Measurements from ENCODE around the gene ILDR2.
"Not testable (repeated sequence)": the region's sequence is repeated elsewhere in the genome, so short reads cannot be mapped to it uniquely, and the experiment has no call there.

Gene ILDR2

DNA sequence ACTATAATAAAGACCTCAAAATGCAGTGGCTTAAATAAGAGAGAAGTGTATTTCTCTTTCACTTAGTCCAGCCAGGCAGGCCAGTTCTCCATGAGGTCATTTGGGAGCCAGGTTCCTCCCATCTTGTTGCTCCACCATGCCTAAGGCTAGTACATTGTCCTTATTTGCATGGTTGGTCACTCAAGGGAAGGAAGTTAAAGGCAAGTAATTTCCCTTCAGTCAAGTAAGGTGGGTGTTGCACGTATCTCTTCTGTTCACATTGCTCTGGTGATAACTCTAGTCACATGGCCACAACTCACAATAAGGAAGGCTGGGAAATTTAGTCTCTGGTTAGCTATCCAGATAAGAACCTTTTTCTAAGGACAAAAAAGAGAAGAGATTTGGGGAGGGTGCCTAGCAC is 72.1 kb downstream of the ILDR2 start:
- Mint-ChIP-seq H3K4me1 (ENCODE audit: low read depth) (peaks cover 4% of the 10 kb centered on the region), H3K9me3 (no peaks in the 10 kb centered on the region), H3K27ac (no peak overlapping the region), H3K4me3 (no peak overlapping the region), H3K27me3 (peaks cover 6% of the 10 kb centered on the region), H3K36me3 (ENCODE audit: low read depth) (no peaks in the 10 kb centered on the region)
- DNase-seq = no peak

DNA sequence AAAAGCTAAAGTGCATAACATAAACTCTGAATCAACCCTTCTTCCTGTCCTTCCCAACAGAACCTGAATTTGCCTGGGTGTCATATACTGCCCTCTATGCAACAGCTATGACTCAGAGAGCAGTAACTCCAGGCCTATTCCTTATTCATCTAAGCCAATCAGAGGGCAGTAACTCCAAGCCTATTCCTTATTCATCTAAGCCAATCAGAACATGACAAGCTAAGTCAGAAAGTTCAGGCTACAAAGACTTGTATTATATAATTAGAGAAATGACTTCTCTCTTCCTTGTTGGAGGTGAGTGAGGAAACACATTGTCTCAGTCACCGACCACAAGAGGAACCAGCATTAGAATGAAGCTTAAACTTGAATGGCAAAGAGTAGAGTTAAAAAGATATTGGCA is 73.1 kb downstream of the ILDR2 start:
- peaks cover under 1% of the 10 kb centered on the region for H3K9me3 Mint-ChIP-seq
- H3K27ac Mint-ChIP-seq = no peak overlapping the region
- H3K36me3 Mint-ChIP-seq (ENCODE audit: low read depth) = no peaks in the 10 kb centered on the region
- H3K27me3 Mint-ChIP-seq = peaks cover 6% of the 10 kb centered on the region
- DNase-seq = no peak
- no peak overlapping the region for H3K4me3 Mint-ChIP-seq
- H3K4me1 Mint-ChIP-seq (ENCODE audit: low read depth) = peaks cover 4% of the 10 kb centered on the region

DNA sequence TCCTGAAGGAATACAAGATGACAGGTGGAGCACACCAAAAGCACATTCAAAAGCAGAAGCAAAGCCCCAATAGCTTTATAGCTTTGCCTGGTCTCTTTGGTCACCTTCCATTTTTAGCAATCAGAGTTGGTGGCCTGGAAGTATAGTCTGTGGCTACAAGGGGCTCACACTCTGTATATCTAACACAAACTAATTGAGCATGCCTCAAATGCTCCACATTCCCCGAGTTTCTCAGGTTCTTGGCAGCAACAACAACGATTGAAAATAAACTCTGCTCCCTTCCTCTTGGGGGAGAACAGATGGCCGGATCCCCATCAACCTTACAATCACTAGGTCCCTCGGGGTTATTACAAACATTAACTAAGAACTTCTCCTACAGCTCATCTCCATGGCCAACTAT is 74.4 kb downstream of the ILDR2 start:
- Mint-ChIP-seq H3K27me3 (peaks cover 11% of the 10 kb centered on the region), H3K27ac (no peak overlapping the region), H3K4me3 (no peak overlapping the region), H3K9me3 (peaks cover 4% of the 10 kb centered on the region), H3K4me1 (ENCODE audit: low read depth) (peaks cover 2% of the 10 kb centered on the region), H3K36me3 (ENCODE audit: low read depth) (no peaks in the 10 kb centered on the region)
- no peak for DNase-seq

DNA sequence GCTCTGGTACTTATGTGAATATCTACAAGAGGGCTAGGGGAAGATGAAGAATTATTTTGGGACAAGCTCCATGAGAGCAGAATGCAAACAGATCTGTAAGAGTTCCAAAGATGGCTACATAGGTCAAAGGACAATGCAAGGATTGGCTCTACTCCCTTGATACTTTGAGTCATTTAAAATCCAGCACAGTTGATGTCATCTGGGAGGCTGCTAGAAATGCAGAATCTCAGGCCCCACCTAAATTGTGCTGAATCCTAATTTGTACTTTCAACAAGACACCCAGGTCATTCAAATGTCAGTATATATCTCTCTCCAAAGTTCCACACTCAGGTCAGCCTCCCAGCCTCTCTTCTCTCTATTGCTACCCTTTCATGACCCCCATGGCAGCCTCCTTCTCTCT is 75.6 kb downstream of the ILDR2 start:
- Mint-ChIP-seq H3K27me3 (peaks cover 14% of the 10 kb centered on the region), H3K9me3 (peaks cover 4% of the 10 kb centered on the region), H3K4me3 (no peak overlapping the region), H3K36me3 (ENCODE audit: low read depth) (no peaks in the 10 kb centered on the region), H3K4me1 (ENCODE audit: low read depth) (peaks cover 2% of the 10 kb centered on the region), H3K27ac (no peak overlapping the region)
- DNase-seq = no peak

DNA sequence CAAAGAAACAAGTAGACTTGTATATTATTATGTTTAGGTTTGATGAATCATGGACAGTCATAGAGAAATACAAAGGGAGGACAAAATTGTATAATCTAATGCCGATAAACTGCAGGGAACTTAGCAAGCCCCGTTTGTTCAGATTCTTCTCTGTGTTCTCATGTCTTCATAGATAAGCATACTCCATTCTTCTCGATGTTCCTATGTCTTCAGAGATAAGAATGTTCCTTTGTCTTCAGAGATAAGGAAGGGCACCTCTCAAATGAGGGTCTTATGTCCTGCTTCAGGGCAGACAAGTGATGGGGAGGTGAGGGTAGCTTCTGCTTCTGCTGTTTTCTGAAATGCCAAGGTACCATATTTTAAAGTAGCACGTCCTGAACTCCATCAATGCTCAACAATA is 79.6 kb downstream of the ILDR2 start:
- Mint-ChIP-seq H3K4me1 (ENCODE audit: low read depth) (no peaks in the 10 kb centered on the region), H3K36me3 (ENCODE audit: low read depth) (no peaks in the 10 kb centered on the region), H3K27ac (no peak overlapping the region), H3K9me3 (peaks cover 4% of the 10 kb centered on the region), H3K27me3 (peaks cover 19% of the 10 kb centered on the region), H3K4me3 (no peak overlapping the region)
- no peak for DNase-seq

DNA sequence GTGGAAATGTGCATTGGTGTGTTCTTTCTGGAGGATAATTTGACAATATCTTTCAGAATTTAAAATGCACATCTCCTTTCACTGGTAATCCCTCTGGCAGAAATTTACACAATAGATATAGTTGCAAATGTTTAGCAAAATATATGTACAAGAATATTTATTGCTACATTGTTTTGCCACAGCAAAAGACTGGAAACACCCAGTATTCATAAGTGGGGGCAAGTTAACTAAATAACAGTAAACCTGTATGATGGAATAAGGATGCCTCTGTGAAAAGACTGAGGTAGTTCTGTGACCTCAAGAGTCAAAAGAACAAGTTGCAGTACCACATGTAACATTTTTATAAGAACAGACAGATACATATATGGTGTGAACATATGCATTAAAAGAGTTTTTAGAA is 85.6 kb downstream of the ILDR2 start:
- H3K36me3 Mint-ChIP-seq (ENCODE audit: low read depth) = no peaks in the 10 kb centered on the region
- DNase-seq = no peak
- no peak overlapping the region for H3K27ac Mint-ChIP-seq
- H3K4me1 Mint-ChIP-seq (ENCODE audit: low read depth) = peaks cover 4% of the 10 kb centered on the region
- no peak overlapping the region for H3K4me3 Mint-ChIP-seq
- H3K27me3 Mint-ChIP-seq = peaks cover 22% of the 10 kb centered on the region
- H3K9me3 Mint-ChIP-seq = no peaks in the 10 kb centered on the region

DNA sequence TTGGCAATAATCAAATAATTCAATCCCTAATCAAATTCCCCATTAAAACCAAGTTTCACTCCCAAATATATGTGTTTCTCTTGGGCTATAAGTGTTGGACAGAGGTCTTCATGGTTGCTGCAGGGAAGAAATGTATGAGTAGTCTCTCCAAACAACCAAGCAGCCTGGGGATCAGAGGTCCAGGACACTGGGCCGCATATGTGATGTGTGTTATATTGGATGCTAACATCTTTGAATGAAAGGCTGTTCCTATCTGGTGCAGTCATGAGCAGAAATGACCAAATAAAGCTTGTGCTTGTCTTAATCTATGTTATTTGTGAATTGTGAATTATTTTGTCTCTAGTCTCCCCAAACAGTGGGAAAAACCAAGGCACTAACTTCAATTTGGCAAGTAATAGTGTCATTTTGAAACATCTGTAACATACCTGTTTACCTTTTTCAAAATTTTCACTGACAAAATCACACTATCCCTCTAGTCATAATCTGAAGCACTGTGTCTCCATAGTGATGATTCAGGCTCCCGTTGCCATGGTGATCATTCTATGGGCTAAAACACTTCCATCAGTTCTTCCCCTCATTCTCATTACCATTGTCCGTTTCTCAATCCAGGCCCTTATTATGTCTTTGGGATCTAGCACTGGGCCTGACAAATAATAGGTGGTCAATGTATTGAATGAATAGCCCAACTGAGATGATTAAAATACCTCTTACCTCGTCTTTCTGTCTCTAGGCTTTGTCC is 86.8 kb downstream of the ILDR2 start:
- Mint-ChIP-seq H3K4me1 (ENCODE audit: low read depth) (peaks cover 16% of the 10 kb centered on the region), H3K9me3 (no peaks in the 10 kb centered on the region), H3K27ac (no peak overlapping the region), H3K36me3 (ENCODE audit: low read depth) (no peaks in the 10 kb centered on the region), H3K4me3 (no peak overlapping the region), H3K27me3 (peaks cover 29% of the 10 kb centered on the region)
- DNase-seq = no peak

DNA sequence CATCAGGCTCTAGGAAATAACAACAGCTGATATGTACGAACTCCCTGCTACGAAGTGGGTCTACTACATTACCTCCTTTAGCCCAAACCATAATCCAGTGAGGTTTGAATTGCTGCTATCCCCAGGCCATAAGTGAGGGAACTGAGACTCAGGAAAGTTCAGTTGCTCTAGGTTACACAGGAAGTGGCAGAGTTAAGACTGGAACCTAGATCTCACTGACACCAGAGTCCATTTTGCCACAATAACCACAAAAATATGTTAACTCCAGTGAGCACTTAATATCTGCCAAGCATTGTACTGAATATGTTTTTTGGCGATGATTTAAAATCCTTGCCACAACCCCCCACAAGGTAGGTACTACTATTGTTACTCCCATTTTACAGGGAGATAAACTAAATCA is 90.4 kb downstream of the ILDR2 start:
- H3K9me3 Mint-ChIP-seq = no peaks in the 10 kb centered on the region
- no peaks in the 10 kb centered on the region for H3K36me3 Mint-ChIP-seq (ENCODE audit: low read depth)
- H3K4me3 Mint-ChIP-seq = no peak overlapping the region

DNA sequence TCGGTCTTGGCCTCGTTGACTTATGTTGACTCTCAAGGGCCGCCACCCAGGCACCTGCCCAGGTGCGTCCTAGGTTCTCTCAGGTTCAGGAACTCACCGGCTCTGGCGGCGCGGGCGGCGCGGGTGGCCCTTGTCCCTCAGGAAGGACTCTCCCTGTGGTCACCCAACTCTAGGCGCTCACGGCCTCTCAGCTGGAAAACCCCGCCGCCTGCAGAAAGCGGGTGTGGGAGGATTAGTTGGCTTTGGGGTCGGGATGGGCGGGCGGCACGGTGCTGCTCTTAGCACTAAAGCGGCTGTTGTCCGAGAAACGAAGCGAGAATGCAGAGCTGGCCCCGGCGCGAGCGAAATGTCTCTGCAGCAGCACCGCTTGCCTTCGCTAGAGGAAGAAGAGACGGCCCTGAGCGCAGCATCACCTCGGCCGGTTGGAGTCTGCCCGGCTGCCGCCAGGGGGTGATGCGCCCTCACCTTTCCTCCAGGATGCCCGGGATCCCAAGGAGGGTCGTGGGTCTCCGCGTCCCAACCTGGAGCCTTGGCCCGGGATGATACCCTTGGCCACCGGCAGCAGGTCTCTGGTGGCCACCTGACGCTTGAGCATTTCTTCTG is 91.2 kb downstream of the ILDR2 start:
- peak; percentile 54 for DNase-seq
- Mint-ChIP-seq H3K36me3 (ENCODE audit: low read depth) (no peaks in the 10 kb centered on the region), H3K9me3 (no peaks in the 10 kb centered on the region), H3K27ac (no peak overlapping the region), H3K4me1 (ENCODE audit: low read depth) (peaks cover 16% of the 10 kb centered on the region), H3K4me3 (peak overlapping the region; percentile 23), H3K27me3 (peaks cover 28% of the 10 kb centered on the region)

More for the DNA sequence above, 90.4 kb downstream of the ILDR2 start:
- Mint-ChIP-seq H3K27ac (no peak overlapping the region), H3K4me1 (ENCODE audit: low read depth) (peaks cover 16% of the 10 kb centered on the region), H3K27me3 (peaks cover 32% of the 10 kb centered on the region)
- no peak for DNase-seq

DNA sequence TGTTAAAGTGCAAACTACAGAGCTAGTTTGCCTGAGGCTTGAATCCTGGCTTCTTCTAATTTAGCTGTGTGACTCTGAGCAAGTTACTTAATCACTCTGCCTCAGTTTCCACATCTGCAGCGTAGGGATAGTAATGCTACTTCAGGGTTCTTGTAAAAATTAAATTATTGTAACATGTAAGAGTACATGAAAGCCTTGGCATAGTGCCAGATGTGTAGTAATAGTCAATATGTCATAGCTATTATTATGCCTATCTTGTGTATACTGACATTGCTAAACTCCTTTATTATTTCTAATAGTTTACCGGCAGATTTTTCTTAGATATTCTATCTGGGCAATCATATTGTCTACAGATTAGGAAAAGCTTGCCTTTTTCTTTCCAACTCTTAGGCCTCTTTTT is 92.4 kb downstream of the ILDR2 start:
- peaks cover 28% of the 10 kb centered on the region for H3K27me3 Mint-ChIP-seq
- no peak for DNase-seq
- H3K36me3 Mint-ChIP-seq (ENCODE audit: low read depth) = no peaks in the 10 kb centered on the region
- H3K9me3 Mint-ChIP-seq = peaks cover 4% of the 10 kb centered on the region
- no peak overlapping the region for H3K4me3 Mint-ChIP-seq
- no peak overlapping the region for H3K27ac Mint-ChIP-seq
- H3K4me1 Mint-ChIP-seq (ENCODE audit: low read depth) = peaks cover 16% of the 10 kb centered on the region

DNA sequence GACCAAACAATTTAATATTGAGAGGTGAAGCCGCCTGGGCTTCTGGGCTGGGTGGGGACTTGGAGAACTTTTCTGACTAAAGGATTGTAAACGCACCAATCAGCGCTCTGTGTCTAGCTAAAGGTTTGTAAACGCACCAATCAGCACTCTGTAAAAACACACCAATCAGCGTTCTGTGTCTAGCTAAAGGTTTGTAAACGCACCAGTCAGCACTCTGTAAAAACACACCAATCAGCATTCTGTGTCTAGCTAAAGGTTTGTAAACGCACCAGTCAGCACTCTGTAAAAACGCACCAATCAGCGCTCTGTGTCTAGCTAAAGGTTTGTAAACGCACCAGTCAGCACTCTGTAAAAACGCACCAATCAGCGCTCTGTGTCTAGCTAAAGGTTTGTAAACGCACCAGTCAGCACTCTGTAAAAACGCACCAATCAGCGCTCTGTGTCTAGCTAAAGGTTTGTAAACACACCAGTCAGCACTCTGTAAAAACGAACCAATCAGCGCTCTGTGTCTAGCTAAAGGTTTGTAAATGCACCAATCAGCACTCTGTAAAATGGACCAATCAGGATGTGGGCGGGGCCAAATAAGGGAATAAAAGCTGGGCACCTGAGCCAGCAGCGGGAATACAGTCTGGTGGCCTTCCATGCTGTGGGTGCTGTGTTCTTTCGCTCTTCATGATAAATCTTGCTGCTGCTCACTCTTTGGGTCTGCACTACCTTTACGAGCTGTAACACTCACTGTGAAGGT is 97.0 kb downstream of the ILDR2 start:
- peaks cover 18% of the 10 kb centered on the region for H3K36me3 Mint-ChIP-seq (ENCODE audit: low read depth)
- H3K9me3 Mint-ChIP-seq, H3K27me3 Mint-ChIP-seq, H3K4me3 Mint-ChIP-seq, H3K27ac Mint-ChIP-seq, DNase-seq: not testable (repeated sequence)
- H3K4me1 Mint-ChIP-seq (ENCODE audit: low read depth) = peaks cover 28% of the 10 kb centered on the region

DNA sequence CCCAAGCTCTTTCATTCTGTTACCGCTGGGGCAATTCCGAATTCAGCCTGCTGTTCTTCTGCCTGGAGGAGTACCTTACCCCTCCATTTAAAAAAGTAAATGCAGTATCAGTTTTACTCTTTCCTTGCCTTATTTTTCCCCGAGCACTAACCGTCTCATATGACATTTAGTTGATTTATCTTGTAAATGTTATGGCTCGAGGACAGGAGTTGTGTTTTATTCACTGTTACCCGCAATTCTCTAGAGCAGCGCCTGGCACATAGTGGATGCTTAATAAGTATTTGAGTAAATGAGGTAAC is 98.9 kb downstream of the ILDR2 start:
- H3K27ac Mint-ChIP-seq = peak overlapping the region; percentile 99
- peaks cover 4% of the 10 kb centered on the region for H3K9me3 Mint-ChIP-seq
- H3K4me1 Mint-ChIP-seq (ENCODE audit: low read depth) = peaks cover 44% of the 10 kb centered on the region
- H3K4me3 Mint-ChIP-seq = peak overlapping the region; percentile 96
- DNase-seq = no peak
- peaks cover 31% of the 10 kb centered on the region for H3K36me3 Mint-ChIP-seq (ENCODE audit: low read depth)
- no peaks in the 10 kb centered on the region for H3K27me3 Mint-ChIP-seq

DNA sequence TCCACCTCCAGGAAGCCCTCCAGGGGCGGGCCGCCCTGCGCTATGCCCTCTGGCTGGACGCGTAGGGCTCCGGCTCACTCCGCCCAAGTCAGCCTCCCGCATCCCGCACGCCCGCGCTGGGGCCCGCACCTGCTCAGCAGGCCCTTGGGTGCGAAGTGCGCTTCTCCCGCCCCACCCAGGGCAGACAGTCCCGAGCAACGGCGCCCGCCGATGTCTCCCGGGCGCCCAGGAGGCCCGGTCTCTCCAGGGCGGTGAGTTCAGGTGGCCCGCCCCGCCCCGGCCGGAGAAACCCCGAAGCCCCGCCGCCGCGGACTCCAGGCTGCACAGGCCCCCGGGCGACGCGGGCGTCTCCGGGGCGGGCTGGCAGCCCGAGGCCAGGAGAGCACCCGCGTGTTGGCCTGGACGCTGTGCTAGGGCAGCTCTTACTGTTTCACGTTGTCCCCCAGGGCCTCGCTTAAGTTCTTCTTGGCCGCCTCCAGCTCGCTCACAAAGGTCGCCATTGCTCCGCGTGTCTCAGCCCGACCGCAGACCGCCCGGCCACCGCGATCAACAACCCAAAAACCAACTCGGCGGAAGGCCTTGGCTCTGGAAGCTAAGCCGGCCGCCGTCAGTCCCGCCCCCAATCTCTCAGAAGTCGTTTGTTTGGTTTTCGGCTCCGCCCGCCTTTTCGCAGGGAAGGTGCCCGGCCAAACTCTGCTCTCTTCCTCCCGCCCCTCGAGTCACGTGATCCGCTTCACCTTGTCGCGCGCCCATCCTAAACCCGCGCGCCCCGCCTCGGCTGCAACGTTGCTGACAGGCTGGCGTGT is 99.4 kb downstream of the ILDR2 start, which contains the start of gene TADA1:
TSS of gene TADA1 (minus strand) at position 531 of the 806 bp plus-strand sequence. CDS start at position 500, 31 bp downstream.
- H3K4me1 Mint-ChIP-seq (ENCODE audit: low read depth) = peaks cover 50% of the 10 kb centered on the region

DNA sequence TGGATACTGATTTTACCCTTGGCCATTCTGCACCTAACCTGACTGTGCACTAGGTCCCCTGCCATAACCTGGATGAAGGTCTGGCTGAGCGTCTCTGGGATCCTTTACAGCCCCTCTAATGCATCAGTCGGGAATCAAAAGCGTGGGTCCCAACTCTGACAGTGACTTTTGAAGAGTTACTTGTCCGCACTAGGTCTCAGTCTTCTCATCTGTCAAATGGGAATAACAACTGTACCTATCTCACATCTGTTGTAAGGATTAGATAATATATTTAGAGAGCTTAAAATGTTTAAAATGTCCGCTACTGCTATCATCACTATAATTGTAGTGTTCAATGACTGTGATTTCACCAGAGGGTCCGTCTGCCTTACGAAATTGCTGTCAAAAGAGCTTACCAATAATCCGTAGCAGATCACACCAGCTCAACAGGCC is 100.0 kb downstream of the ILDR2 start:
- Mint-ChIP-seq H3K4me3 (peak overlapping the region; percentile 96), H3K36me3 (ENCODE audit: low read depth) (peaks cover 35% of the 10 kb centered on the region), H3K27ac (peak overlapping the region; percentile 87)

More for the DNA sequence above, 99.4 kb downstream of the ILDR2 start, which contains the start of gene TADA1:
- peaks cover 33% of the 10 kb centered on the region for H3K36me3 Mint-ChIP-seq (ENCODE audit: low read depth)
- no peaks in the 10 kb centered on the region for H3K27me3 Mint-ChIP-seq
- H3K9me3 Mint-ChIP-seq = peaks cover 4% of the 10 kb centered on the region
- peak within 1 kb of the TSS; percentile 99 for H3K27ac Mint-ChIP-seq
- H3K4me3 Mint-ChIP-seq = peak within 1 kb of the TSS; percentile 96
- peak; percentile 97 for DNase-seq

More for the DNA sequence above, 100.0 kb downstream of the ILDR2 start:
- Mint-ChIP-seq H3K27me3 (no peaks in the 10 kb centered on the region), H3K9me3 (peaks cover 4% of the 10 kb centered on the region), H3K4me1 (ENCODE audit: low read depth) (peaks cover 55% of the 10 kb centered on the region)
- DNase-seq = no peak
